Small intestine (tissue), 7 donors: ENCODE results near the gene PIK3R3. TPM values are rescaled to one million over a fixed set of nuclear protein-coding genes. Genes with fewer than 3 reads are reported as not detected.
"Not testable (repeated sequence)": the region's sequence is repeated elsewhere in the genome, so short reads cannot be mapped to it uniquely, and the experiment has no call there.

Experiments
- DNase-seq, 2 donors: peaks; one replicate each; pipeline versions ENCODE4 v3.0.0 to v3.0.0-alpha.2; 2013
- FAIRE-seq: peaks from 2 replicates; lab custom pipeline; 2012; peaks lifted over from hg19 to GRCh38; lab: Jason Lieb, UNC
- H3K27ac ChIP-seq, 3 donors: one replicate each; pipeline ENCODE4 v1.5.1; 2013; ENCODE audit warnings: low read length in 2 of 3, mild to moderate bottlenecking in 2 of 3, control low read depth in 1 of 3, inconsistent platforms in 1 of 3, low read depth in 1 of 3, moderate library complexity in 1 of 3
- H3K27me3 ChIP-seq, 3 donors: one replicate each; pipeline ENCODE4 v1.6.1; 2013; ENCODE audit warnings: low read length in 3 of 3, inconsistent platforms in 1 of 3; ENCODE audit not compliant: control insufficient read depth in 3 of 3, insufficient read depth in 3 of 3
- H3K36me3 ChIP-seq, 3 donors: one replicate each; pipeline ENCODE4 v1.6.1; 2013; ENCODE audit warnings: low read length in 3 of 3, inconsistent platforms in 1 of 3, low read depth in 1 of 3, mild to moderate bottlenecking in 1 of 3, moderate library complexity in 1 of 3; ENCODE audit not compliant: control insufficient read depth in 3 of 3, insufficient read depth in 2 of 3
- H3K4me1 ChIP-seq, 3 donors: one replicate each; pipeline ENCODE4 v1.6.1; 2013; ENCODE audit warnings: low read length in 2 of 3, inconsistent platforms in 1 of 3, low read depth in 1 of 3, mild to moderate bottlenecking in 1 of 3, moderate library complexity in 1 of 3; ENCODE audit not compliant: control insufficient read depth in 3 of 3, insufficient read depth in 2 of 3
- H3K4me3 ChIP-seq, 3 donors: one replicate each; pipeline ENCODE4 v1.5.1; 2013; ENCODE audit warnings: low read length in 3 of 3, control low read depth in 1 of 3, inconsistent platforms in 1 of 3, low read depth in 1 of 3, mild to moderate bottlenecking in 1 of 3, moderate library complexity in 1 of 3
- H3K9me3 ChIP-seq, 2 donors: one replicate each; pipeline ENCODE4 v1.6.1; 2013; ENCODE audit warnings: low read depth in 1 of 2, low read length in 1 of 2; ENCODE audit not compliant: control insufficient read depth in 2 of 2, insufficient read depth in 1 of 2
- WGBS, 3 donors: extraction: QIAGEN DNeasy Blood & Tissue Kit; methylation state at CpG; one replicate each; pipeline ENCODE4 v1.1.7; 2013; 5-methylcytosine and 5-hydroxymethylcytosine counted together
- polyA plus RNA-seq, 4 donors: library from polyadenylated mRNA; stranded (reverse) in 3 of 4; unstranded in 1 of 4; fragments of 200-250 nt in 3 of 4; fragments of 120-200 nt in 1 of 4; gene quantifications; one replicate each; pipeline versions ENCODE4 v1.2.1 to v1.2.3, GENCODE V29; 2013
- donor health status: healthy with polysubstance abuse.
- donor health status: control.
- donor health status: control.
- donor health status: Bipolar disorder and iron deficiency.
- donor health status: healthy.

The PIK3R3 gene
- polyA plus RNA-seq, 4 donors: 1.6 to 13.5 (median 3.6) TPM

DNA sequence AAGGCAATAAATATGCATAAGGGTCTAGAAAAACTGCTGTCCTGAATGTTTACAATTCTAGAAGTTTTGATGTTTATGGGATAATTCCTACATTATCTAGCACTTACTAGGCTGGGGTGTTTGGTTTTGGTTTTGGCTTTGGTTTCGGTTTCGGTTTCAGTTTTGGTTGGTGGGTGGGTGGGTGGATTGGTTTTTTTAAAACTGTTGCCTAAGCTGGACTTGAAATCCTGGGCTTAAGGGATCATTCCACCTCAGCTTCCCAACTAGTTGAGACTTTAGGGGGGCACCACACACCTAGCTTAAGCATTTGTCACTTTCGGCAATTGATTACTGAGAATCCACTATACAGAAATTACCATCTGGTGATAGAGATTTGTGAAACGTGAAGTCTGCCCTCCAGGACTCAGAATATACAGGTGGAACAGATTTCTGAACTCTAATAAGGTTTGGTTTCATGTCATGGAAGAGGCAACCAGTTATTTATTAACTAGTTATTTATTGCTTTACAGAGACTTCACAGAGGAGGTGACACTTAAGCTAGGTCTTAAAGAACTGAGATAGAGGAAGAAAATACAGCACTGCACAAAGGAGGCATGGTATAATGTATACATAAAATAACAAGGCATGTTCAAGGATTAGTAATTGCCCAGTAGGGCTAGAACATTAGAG, 69.6 kb downstream of the PIK3R3 start:
- 18 to 49% (median 19%) methylated on average over 4 of the region's 4 CpGs for WGBS, 3 donors
- DNase-seq (peak; percentile 79 to 80), FAIRE-seq (no peak)
- Histone ChIP-seq H3K27me3 (no peaks in the 10 kb centered on the region), H3K27ac (peak overlapping the region; percentile 83 to 88 (median 84)), H3K9me3 (peaks cover 0 to 11% of the 10 kb centered on the region in 2 donors), H3K4me1 (peaks cover 2 to 12% (median 5%) of the 10 kb centered on the region in 3 donors), H3K36me3 (peaks cover 0 to 12% (median 0%) of the 10 kb centered on the region in 3 donors), H3K4me3 (peak overlapping the region in 2 of 3 donors; percentile 11 to 31)

DNA sequence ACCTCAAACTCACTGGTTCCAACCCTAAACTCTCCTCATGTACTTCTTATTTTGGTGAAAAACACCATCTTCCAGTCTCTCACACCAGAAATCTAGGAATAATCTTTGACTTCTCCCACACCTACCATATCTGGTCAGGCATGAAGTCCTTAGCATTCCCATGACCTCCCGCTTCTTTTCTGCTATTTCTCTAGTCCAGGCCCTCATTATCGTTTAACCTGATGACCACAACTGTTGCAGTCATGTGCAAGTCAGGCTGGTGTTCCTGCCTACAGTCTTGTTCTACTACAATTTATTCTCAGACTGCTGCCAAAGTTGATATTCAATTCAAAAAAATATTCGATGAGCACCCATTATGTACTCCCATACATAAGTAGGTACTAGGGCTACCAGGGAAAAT, 71.3 kb downstream of the PIK3R3 start:
- WGBS, 3 donors: 65 to 81% (median 69%) methylated on average over 3 of the region's 3 CpGs
- H3K9me3 ChIP-seq: peaks cover 0 to 11% of the 10 kb centered on the region in 2 donors
- no peak overlapping the region for H3K27ac ChIP-seq
- no peak for FAIRE-seq
- H3K27me3 ChIP-seq: no peaks in the 10 kb centered on the region
- DNase-seq: no peak
- peaks cover 0 to 10% (median 0%) of the 10 kb centered on the region in 3 donors for H3K36me3 ChIP-seq
- peaks cover 2 to 12% (median 5%) of the 10 kb centered on the region in 3 donors for H3K4me1 ChIP-seq
- H3K4me3 ChIP-seq: no peak overlapping the region

DNA sequence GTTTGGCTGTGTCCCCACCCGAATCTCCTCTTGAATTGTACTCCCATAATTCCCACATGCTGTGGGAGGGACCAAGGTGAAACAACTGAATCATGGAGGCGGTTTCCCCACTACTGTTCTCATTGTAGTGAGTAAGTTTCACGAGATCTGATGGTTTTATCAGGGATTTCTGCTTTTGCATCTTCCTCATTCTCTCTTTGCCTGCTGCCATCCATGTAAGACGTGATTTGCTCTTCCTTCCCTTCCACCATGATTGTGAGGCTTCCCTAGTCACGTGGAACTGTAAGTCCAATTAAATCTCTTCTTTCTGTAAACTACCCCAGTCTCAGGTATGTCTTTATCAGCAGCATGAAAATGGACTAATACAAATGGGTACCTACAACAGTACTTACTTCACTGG, 73.5 kb downstream of the PIK3R3 start:
- peaks cover 2 to 12% (median 5%) of the 10 kb centered on the region in 3 donors for H3K4me1 ChIP-seq
- peaks cover 0 to 12% (median 0%) of the 10 kb centered on the region in 3 donors for H3K36me3 ChIP-seq
- FAIRE-seq: no peak
- no peaks in the 10 kb centered on the region for H3K27me3 ChIP-seq
- peak overlapping the region in 1 of 3 donors; percentile 30 for H3K27ac ChIP-seq
- WGBS, 3 donors: 87 to 92% (median 91%) methylated on average over 5 of the region's 5 CpGs
- DNase-seq: no peak
- no peak overlapping the region for H3K4me3 ChIP-seq
- H3K9me3 ChIP-seq: peaks cover 0 to 11% of the 10 kb centered on the region in 2 donors

DNA sequence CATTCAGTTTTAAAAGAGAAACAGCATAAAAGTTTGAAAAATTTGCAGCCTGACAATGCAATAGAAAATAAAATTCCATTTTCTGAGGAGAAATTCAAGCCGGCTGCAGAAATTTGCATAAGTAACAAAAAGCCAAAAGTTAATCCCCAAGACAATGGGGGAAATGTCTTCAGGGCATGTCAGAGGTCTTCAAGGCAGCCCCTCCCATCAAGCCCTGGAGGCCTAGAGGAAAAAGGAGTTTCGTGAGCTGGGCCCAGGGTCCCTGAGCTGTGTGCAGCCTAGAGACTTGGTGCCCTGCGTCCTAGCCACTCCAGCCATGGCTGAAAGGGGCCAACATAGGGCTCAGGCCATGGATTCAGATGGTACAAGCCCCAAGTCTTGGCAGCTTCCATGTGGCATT, 74.6 kb downstream of the PIK3R3 start:
- no peak overlapping the region for H3K4me3 ChIP-seq
- FAIRE-seq: no peak
- H3K27me3 ChIP-seq: no peaks in the 10 kb centered on the region
- H3K36me3 ChIP-seq: peaks cover 0 to 12% (median 0%) of the 10 kb centered on the region in 3 donors
- 94 to 99% (median 97%) methylated on average over 3 of the region's 3 CpGs for WGBS, 3 donors
- DNase-seq: no peak
- H3K4me1 ChIP-seq: peaks cover 2 to 11% (median 3%) of the 10 kb centered on the region in 3 donors
- H3K9me3 ChIP-seq: peaks cover 0 to 14% of the 10 kb centered on the region in 2 donors
- H3K27ac ChIP-seq: no peak overlapping the region

DNA sequence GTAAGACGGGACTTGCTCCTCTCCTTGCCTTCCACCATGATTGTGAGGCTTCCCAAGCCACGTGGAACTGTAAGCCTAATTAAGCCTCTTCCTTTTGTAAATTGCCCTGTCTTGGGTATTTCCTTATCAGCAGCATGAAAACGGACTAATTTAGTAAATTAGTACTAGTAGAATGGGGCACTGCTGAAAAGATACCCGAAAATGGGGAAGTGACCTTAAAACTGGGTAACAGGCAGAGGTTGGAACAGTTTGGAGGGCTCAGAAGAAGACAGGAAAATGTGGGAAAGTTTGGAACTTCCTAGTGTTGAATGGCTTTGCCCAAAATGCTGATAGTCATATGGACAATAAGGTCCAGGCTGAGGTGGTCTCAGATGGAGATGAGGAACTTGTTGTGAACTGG, 75.2 kb downstream of the PIK3R3 start:
- H3K27ac ChIP-seq, H3K27me3 ChIP-seq, FAIRE-seq, DNase-seq, H3K4me3 ChIP-seq: not testable (repeated sequence)
- WGBS, 3 donors: 85 to 91% (median 86%) methylated on average over 4 of the region's 4 CpGs
- Histone ChIP-seq H3K9me3 (peaks cover 0 to 14% of the 10 kb centered on the region in 2 donors), H3K4me1 (peaks cover 0 to 11% (median 2%) of the 10 kb centered on the region in 3 donors), H3K36me3 (peaks cover 0 to 12% (median 0%) of the 10 kb centered on the region in 3 donors)

DNA sequence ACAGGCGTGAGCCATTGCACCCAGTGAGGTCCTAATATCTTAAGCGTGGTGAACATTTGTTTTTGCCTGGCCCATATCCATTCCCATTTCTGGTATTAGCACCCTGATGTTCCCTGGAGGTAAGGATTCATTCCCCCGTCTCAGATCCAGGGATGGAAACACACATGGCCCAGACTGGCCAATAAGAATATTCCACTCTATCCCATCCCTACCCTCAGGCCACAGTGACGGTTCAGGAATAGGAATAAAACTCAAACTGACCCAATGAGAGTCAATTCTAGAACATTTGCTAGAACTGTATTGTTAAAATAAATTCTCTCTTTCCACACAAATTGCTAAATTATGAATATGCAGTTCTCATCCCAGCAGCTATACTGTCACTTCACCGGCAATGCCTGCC, 76.1 kb downstream of the PIK3R3 start:
- Histone ChIP-seq H3K36me3 (peaks cover 0 to 12% (median 0%) of the 10 kb centered on the region in 3 donors), H3K9me3 (peaks cover 0 to 14% of the 10 kb centered on the region in 2 donors), H3K27me3 (no peaks in the 10 kb centered on the region), H3K4me3 (no peak overlapping the region), H3K27ac (no peak overlapping the region), H3K4me1 (peaks cover 0 to 11% (median 2%) of the 10 kb centered on the region in 3 donors)
- WGBS, 3 donors: 95 to 100% (median 97%) methylated on average over 5 of the region's 5 CpGs
- FAIRE-seq: no peak
- DNase-seq: no peak

DNA sequence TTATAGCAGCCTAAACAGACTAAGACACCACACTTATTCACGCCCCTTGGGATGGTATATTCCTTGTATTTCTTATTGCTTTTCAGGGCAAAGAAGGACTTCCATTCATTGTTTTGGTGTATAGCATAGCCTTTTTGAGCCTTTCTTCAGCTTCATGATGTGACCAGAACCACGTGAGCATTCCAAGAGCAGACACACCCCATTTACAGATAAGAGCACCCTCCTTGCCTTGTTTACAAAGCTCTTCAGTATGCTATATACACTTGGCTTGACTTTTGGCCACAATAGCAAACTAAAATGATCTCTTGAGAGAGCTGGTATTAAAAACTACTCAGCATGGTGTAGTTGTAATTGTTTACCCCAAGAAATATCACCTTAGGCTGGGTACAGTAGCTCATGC, 78.7 kb downstream of the PIK3R3 start:
- 47 to 69% (median 60%) methylated on average over 2 of the region's 2 CpGs for WGBS, 3 donors
- Histone ChIP-seq H3K9me3 (peaks cover 0 to 11% of the 10 kb centered on the region in 2 donors), H3K27me3 (no peaks in the 10 kb centered on the region), H3K4me3 (no peak overlapping the region), H3K4me1 (peaks cover 0 to 11% (median 2%) of the 10 kb centered on the region in 3 donors), H3K36me3 (peaks cover 0 to 9% (median 0%) of the 10 kb centered on the region in 3 donors), H3K27ac (peak overlapping the region in 1 of 3 donors; percentile 80)
- FAIRE-seq (no peak), DNase-seq (peak; percentile 67 to 75)

DNA sequence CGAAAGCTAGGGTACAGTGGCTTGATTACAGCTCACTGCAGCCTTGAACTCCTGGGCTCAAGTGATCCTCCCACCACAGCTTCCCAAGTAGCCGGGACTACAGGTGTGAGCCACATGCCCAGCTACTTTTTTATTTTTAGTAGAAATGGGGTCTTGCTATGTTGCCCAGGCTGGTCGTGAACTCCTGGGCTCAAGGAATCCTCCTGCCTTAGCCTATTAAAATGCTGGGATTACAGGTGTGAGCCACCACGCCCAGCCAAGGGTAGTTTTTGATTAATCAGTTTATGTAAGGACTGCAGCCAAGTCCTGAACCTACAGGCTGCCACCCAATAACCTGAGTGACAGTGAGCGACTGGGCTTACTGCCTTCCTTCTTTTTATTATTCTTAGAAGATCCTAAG, 88.3 kb downstream of the PIK3R3 start:
- H3K9me3 ChIP-seq: no peaks in the 10 kb centered on the region
- FAIRE-seq: no peak
- H3K27me3 ChIP-seq: no peaks in the 10 kb centered on the region
- H3K4me3 ChIP-seq: no peak overlapping the region
- H3K36me3 ChIP-seq: peaks cover 0 to 20% (median 0%) of the 10 kb centered on the region in 3 donors
- no peak for DNase-seq
- no peaks in the 10 kb centered on the region for H3K4me1 ChIP-seq
- 77 to 89% (median 85%) methylated on average over 5 of the region's 5 CpGs for WGBS, 3 donors
- no peak overlapping the region for H3K27ac ChIP-seq
